Hematopoietic multipotent progenitor cell treated with erythropoietin and hydrocortisone succinate and interleukin-3 and kit ligand, for 4 days (in vitro differentiated cells): ENCODE measurements around the gene RASSF4.
A peak's percentile ranks its signal among the peaks of the same experiment; 100 is the strongest.
"Not testable (repeated sequence)": the region's sequence is repeated elsewhere in the genome, so short reads cannot be mapped to it uniquely, and the experiment has no call there.

Source experiments
- DNase-seq: peaks from one replicate; pipeline ENCODE4 v3.0.0-alpha.2; 2015

Gene RASSF4

DNA sequence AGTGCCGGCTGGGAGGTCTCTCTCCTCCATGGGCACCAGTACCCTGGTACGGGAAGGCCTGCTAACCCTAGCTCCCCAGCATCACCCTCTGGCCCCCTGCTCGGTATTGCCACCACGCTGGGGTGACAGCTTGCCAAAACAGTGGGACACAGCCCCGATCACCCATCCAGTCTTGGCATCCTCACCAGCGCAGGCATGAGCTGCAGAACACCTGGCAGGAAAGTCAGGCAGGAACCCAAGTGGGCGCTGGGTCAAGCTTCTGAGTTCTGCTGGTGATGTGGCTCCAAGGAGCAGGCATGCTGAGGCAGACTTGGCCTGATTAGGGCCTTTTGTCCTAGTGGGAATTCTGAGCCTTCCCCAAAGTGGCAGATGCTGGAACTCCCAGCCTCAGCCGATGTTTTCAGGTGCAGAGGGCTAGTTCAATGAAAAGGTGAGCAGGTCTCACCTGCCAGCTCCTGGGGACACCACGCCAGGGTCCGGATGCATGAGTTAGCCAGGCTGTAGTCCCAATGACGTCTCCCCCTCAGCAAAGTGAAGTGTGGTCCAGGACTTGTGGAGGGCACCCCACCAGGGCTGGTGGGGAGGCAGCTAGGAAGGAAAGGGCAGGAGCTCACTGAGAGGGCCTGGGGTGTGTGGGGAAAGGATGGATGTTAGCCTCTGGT, 32.6 kb downstream of the RASSF4 start:
- no peak for DNase-seq

DNA sequence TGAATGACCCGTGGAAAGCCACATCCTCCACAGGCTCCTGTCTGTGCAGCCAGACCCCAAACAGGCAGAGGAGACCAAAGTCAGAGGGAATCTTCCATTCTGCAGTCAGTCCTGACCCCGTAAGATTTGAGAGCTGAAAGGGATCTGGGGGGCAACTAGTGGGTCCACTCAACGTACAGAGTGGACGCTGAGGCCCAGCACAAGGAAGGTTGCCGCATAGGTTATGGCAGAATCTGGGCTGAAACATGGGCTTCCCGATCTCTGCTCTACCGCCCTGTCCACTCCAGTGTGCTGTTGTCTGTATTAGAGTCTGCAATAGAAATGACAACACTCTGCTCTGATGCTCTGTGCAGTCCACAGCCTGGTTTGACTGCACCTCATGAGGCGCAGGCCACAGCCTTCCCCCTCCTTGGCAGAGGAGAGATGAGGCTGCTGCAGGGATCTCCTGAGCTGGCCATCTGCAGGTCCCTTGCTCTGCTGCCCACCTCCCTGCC, 33.2 kb downstream of the RASSF4 start:
- DNase-seq = no peak

DNA sequence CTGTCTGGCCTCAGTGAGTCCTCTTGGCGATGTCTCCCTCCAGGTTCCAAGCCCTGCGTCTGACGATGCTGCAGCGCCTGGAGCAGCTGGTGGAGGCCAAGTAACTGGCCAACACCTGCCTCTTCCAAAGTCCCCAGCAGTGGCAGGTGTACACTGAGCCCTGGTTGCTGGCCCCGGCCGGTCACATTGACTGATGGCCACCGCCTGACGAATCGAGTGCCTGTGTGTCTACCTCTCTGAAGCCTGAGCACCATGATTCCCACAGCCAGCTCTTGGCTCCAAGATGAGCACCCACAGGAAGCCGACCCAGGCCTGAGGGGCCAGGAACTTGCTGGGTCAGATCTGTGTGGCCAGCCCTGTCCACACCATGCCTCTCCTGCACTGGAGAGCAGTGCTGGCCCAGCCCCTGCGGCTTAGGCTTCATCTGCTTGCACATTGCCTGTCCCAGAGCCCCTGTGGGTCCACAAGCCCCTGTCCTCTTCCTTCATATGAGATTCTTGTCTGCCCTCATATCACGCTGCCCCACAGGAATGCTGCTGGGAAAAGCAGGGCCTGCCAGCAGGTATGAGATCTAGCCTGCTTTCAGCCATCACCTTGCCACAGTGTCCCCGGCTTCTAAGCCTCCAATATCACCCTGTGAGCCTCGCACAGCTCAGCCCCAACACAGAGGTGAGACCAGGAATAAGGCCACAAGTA, 33.8 kb downstream of the RASSF4 start:
- no peak for DNase-seq

DNA sequence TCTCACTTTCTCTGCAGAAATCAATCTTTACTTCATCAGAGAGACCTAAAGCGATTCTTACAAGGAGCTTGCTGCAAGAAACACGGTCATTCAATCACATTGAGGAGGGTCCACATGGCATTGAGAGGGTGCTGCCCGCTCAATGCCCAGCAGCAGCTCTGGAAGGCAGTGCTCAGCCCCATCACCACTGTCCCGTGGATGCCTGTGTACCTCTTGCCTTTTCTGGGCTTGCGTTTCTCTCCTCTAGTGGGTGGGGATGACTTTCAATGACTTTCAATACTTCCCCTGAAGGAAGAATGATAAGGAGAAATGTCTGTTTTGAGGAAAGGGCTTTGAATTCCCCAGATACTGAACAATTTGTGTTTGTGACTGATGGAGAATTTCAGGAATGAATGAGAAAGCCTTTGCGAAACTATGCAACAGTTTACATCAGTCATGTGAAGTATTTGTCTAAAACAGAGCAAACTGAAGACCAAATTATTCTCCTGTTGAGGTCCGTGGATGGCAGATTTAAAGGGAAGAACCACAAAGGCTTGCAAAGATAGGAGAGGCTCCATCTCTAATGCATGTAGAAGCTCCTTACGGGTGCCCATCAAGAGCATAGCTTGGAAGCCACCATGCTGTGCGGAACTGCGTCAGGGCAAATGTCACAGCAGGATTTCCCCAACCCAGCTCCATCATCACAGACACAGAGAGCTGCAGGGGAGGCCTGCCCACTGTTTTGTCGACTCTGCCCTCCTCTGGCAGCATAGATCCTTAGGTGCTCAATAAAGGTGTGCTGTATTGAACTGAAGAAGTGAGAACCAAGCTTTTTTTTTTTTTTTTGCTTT, 34.5 kb downstream of the RASSF4 start:
- no peak for DNase-seq

DNA sequence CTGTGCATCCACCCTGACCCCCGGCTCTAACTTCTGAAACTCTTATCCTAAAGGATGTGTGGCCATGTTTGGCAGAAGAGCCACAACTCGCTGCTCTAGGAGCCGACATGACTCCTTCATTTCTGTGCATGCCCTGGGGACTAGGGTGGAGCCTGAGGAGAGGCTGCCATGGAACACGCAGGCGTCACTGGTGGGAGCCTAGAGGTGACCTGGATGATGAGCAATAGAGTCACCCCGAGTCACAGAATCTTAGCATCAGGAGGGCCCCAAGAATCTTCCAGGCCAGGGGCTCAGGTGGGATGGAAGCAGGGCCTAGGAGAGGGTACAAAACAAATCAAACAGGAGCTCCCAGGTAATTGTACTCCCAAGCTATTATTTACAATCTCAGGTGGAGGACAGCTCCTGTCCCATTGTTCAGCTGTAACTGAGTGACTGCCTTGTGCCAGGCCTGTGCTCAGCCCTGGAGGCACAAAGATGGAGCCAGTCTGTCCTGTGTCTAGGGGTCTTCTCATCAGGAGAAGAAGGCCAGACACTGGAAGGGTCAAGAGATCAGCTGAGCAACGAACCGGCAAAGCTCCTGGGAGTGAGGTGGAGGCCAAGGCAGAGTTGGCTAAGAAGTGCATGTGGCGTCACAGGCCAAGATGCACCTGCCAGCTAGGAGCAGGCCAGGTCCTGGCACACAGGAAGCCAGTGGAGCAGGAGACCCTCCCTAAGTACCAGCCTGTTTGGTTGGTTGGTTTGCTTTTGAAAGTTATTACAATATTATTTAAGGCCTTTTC, 35.3 kb downstream of the RASSF4 start:
- no peak for DNase-seq

DNA sequence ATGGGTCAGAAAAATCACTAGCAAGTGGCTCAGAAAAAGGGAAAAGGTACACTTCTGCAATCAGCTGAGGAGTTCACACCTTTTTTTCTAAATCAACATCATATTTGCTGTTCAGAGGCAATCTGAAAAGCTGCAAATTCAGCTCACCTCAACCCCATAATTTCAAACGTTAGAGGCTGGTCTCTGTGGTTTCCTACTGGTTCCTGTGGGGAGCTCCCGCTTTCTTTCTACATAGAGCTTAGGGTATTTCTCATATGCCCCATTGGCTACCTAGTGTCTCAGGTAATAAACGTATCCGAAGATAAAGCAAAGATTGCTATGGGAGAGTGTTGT, 35.9 kb downstream of the RASSF4 start:
- DNase-seq = no peak

DNA sequence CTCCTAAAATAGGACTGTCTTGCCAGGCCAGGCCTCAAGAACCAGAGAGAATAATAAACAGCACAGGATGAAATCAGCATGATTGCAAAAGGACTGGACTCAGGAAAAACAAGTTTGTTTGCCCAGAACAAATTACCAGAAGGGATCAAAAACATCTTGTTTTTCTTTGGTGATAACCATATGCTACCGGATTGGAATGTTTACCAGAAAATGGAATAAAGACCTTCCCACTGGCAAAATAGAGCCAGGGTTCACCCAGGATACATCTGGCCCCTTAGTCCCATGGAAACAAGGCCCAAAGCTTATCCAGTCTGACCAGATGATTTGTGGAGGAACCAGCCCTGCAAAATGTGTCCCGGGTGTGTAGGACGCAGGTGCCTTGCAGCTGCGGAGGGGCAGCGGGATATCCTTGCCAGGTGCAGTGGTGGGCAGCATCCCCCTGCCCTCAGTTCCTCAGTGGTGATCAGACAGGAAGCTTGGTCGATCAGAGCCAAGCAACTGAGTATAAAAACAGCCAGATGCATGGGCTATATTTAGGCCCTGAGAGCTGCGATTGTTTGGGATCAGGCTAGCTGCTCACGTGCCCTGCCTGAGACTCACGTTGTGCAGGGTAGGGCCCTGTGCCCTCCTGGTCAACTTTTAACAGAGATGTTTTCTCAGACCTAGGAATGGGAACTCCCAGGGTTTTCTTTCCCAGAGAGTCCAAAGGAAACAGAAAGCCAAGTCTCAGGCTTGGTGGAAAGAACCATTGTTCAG, 36.5 kb downstream of the RASSF4 start:
- peak; percentile 38 for DNase-seq

DNA sequence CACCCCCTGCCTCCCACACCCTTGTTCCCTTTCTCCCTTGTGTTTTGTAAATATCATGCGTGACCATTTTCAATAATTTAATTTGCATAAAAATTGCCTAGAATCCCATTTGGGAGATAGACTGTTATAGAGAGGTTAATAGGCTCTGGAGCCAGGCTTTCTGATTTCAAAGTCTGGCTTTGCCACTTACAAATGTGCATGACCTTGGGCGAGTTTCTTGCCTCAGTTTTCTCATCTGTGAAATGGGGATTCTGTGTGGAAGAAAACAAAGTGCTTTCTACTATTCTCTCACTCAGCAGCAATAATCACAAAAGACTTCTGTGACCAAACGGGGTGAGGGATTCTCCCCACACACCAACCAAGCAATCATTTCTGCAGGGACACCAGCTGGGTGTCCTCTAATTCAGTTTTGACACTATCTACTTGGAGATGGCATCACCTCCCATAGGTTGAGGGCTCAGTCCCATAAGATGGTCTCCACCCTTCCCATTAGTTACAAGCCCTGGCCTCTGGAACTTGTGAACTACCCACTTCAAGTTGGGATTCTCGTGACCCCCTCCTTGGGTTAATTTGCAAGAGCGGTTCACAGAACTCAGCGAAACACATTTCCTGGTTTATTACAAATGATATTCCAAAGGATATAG, 37.6 kb downstream of the RASSF4 start:
- no peak for DNase-seq

DNA sequence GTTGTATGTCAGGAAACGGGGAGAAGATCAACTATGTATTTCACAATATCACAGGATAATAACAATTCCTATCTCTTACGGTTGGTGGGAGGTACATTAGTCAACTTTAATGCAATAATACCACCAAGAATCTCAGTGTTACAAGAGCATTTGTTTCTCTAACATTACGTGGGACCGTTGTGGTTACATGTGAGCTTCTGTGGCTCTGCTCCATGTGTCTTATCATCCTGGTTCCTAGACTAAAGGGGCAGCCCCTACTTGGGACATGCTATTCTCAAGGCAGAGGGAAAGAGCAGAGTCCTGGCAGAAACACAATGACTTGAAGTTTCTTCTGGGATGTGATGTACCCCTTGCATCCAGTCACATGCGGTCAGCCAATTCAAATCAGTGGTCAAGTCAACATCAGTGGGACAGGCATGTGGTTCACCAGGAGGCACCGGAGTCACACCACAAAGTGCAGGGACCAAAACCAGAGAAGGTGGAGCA, 38.6 kb downstream of the RASSF4 start:
- DNase-seq = no peak

DNA sequence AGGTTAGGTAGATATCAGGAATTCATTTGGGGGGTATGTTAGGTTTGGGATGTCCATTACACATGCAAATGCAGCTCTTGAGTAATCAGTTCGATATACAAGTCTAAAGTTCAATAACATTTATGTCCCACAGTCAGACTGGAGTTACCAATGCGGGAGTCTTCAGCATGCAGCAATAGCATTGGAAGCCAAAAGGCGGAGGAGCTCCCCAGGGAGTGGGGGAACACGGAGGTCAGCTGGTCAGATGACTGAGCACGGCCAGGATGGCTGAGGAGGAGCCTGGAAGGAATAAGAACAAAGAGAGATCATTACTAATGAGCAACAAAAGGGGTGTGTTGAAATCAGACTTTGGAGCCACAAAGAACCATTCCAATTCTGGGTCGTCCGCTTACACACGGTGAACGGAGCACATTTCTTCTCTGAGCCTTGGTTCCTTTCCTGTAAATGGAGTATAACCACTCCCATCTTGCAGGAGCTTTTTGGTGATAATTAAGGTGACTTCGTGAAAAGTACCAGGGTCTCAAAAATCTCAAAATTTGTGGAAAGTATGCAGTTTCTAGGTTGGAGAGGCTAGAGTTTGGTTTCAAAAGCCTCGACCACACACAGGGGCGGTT, 40.6 kb downstream of the RASSF4 start:
- DNase-seq = no peak

DNA sequence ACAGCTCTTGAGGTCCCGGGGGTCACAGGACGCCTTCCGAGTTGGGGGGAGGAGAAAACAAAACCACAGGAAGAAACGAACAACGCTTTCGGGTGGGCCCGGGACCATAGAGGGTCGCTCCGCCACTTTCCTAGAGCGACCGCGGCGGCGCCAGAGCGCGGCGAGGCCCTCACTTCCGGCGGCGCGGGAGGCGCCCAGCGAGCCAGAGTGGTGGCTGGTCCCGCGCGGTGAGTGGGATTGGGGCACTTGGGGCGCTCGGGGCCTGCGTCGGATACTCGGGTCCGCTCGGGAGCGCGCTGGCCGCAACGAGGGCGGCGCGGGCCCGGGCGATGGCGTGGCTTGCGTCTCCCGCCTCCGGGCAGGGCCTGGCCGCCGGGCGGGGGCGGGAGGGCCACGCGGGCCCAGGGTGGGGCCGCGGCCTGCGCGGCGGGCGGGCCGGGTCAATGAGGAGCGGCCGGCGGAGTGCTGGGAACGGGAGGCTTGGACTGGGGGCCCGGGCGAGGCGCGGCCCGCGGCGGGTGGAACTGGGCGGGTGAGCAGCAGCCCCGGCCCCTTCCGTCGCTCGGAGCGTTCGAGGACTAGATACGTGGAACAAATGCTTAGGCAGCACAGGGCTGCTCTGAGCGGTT, 41.3 kb downstream of the RASSF4 start, which contains the start of gene ZNF22:
Gene ZNF22, plus strand, starts transcription at position 172 of the 629 bp plus-strand sequence. CDS start 2,446 bp downstream, outside the sequence.
- peak; percentile 92 for DNase-seq

DNA sequence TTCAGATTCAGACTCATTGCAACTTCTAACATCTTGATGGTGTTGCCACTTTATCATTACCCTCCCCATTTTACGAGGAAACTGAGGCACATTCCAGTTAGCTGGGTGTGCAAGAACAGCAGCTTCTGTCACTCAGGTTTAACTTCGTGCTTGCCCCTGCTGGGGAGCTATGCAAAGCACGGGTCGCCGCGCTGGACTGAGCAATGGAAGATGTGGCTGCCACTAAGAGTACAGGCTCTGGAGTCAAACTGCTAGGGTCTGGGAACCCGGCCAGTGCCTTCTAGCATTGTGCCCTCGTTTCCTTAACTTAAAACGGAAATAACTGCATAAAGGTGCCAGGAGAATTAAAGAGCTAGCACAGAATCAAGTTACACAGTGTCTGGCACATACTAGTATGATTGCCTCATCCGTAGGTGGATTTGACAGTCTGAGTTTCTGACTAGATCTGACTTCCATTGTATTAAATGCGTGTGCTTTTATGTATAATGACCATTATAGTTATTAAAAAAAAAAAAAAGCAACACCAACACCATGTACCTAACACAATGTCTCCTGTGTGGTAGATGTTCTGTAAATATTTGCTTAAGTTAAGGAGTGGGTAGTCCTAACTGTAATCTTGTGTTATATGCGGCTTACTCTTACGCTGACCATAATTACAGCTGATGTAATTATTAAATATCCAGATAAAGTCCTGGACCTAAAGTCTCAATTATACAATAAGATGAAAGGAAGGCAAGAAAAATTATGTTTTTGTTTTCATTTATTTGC, 42.0 kb downstream of the RASSF4 start:
- DNase-seq = peak; percentile 72

DNA sequence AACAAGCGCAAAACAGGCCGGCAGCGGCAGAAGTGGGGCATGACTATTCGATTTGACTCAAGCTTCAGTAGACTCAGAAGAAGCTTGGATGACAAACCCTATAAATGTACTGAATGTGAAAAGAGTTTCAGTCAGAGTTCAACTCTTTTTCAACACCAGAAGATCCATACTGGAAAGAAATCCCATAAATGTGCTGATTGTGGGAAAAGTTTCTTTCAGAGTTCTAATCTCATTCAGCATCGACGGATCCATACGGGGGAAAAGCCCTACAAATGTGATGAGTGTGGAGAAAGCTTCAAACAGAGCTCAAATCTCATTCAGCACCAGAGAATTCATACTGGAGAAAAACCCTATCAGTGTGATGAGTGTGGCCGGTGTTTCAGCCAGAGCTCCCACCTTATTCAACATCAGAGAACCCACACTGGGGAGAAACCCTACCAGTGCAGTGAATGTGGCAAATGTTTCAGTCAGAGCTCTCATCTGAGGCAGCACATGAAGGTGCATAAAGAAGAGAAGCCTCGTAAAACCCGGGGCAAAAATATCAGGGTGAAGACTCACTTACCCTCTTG, 43.9 kb downstream of the RASSF4 start:
- no peak for DNase-seq

DNA sequence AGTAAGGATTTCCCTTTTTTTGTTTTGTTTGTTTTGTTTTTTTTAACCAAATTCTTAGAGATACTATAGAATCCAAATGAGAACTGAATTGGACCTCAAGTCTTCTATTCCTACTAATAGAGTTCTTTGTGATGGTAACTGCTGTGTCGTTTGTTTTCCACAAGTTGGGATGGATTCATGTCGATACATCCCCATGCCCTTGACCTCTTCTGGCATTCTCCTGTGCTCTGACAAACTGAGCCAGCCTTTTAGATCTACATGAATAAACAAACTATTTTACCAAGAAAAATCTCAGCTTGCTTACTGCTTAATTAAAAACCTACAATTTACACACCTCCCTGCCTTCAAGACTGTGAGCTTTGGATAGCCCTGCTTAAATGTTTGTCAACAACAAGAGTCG, 45.1 kb downstream of the RASSF4 start:
- no peak for DNase-seq

DNA sequence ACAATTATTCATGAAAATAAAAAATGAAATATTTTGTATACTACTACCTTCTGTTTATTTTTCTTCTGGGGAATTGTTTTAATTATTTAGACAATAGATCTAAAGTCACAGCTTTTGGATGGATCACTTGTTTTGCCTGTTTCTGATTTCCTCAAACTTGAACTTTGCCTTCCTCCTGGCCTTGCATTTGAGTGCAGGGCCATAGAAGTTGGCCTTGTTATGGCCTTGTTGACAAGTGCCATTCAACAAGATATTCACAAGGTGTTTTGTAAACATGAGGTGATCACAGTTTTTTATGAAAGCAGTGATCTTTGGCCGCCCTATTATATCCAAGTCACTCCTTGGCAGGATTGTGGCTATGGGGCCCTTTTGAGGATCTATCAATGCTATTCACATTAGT, 45.7 kb downstream of the RASSF4 start:
- DNase-seq = no peak

DNA sequence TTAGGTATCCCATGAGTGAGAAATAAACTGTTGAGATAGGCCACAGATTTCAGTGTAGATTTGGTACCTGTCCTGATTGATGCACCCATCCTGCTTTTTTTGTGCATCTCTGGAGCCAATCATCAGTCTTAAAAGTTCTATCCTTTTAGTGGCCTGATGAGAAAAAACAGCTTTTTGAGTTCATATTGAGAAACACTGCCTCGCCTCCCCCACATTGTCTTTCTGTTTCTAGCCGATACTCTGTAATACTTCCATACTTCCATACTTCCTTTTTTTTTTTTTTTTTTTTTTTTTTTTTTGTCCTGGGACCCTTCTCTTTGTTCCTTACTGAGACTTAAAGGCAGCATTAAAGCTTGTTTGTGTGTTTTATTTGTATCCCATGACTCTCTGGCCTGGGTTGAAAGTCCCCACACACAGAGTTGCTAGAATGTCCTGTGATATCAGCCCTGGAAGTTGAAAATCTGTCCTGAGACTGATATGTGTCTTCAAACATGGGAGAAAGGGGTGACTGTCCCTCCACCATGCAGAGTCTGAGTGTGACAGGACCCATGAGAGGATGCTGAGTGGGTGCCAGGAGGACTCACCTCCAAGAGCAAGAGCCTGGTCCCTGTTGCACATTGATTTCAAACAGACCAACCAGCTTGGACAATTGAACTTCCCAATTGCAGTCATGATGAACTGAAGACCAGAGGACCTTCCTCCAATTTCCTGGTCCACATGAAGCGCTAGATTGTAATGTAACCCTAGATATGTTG, 46.9 kb downstream of the RASSF4 start:
- DNase-seq = no peak

DNA sequence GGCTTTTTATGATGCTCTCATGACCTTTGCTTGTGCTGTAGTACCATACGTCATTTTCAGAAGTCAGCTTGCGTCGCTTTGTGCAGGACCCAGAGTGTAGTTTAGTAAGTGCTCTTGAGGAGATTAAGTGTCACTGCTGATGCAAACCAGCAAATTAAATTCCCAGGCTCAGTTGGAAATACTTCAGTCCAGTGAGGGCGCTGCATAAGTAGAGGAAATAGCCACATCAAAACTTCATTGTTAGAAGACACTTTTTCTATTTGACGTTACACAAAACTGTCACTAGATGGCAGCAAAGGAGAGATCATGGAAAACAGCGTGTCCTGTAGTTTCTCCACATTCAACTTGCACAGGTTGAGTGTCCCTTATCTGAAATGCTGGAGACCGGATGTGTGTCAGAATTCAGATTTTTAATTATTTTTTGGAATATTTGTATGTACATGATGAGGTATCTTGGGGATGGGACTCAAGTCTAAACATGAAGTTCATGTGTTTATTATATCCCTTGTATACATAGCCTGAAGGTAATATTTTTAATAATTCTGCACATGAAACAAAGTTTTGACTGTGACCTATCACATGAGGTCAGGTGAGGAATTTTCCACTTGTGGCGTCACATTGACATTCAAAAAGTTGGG, 49.0 kb downstream of the RASSF4 start:
- DNase-seq = peak; percentile 94

DNA sequence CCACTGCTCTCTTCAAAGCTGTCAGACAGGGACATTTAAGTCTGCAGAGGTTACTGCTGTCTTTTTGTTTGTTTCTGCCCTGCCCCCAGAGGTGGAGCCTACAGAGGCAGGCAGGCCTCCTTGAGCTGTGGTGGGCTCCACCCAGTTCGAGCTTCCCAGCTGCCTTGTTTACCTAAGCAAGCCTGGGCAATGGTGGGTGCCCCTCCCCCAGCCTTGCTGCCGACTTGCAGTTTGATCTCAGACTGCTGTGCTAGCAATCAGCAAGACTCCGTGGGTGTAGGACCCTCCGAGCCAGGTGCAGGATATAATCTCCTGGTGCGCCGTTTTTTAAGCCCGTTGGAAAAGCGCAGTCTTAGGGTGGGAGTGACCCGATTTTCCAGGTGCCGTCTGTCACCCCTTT, 55.0 kb downstream of the RASSF4 start:
- DNase-seq = not testable (repeated sequence)
